Liver (tissue), 9 donors: ENCODE results near the gene MRTFB. TPM values are rescaled to one million over a fixed set of nuclear protein-coding genes. Genes with fewer than 3 reads are reported as not detected.

ENCODE experiments used
- DNase-seq: peaks from one replicate; pipeline ENCODE4 v3.0.0-alpha.2; 2017; ENCODE audit warnings: low spot score
- H3K27ac ChIP-seq, 2 donors: one replicate each; pipeline ENCODE4 v1.7.0; 2013; ENCODE audit warnings: inconsistent platforms in 2 of 2, low read length in 2 of 2, control low read depth in 1 of 2, low read depth in 1 of 2, mild to moderate bottlenecking in 1 of 2
- H3K27me3 ChIP-seq, 4 donors: one replicate each; pipeline versions ENCODE4 v1.6.1 to v1.7.0; 2013; ENCODE audit warnings: low read length in 3 of 4, inconsistent platforms in 1 of 4, mild to moderate bottlenecking in 1 of 4, moderate library complexity in 1 of 4; ENCODE audit not compliant: control insufficient read depth in 4 of 4, insufficient read depth in 4 of 4
- H3K36me3 ChIP-seq, 4 donors: one replicate each; pipeline versions ENCODE4 v1.6.1 to v1.7.0; 2013; ENCODE audit warnings: low read length in 3 of 4, mild to moderate bottlenecking in 3 of 4, low read depth in 1 of 4, moderate library complexity in 1 of 4; ENCODE audit not compliant: control insufficient read depth in 4 of 4, insufficient read depth in 3 of 4
- H3K4me1 ChIP-seq, 4 donors: one replicate each; pipeline versions ENCODE4 v1.6.1 to v1.7.0; 2013; ENCODE audit warnings: low read length in 3 of 4, mild to moderate bottlenecking in 3 of 4, moderate library complexity in 1 of 4; ENCODE audit not compliant: control insufficient read depth in 4 of 4, insufficient read depth in 4 of 4
- H3K4me3 ChIP-seq, 3 donors: one replicate each; pipeline versions ENCODE4 v1.6.1 to v1.7.0; 2013; ENCODE audit warnings: low read length in 3 of 3, control low read depth in 1 of 3, low read depth in 1 of 3, mild to moderate bottlenecking in 1 of 3
- H3K9ac ChIP-seq, 2 donors: one replicate each; pipeline ENCODE4 v1.7.0; 2013; ENCODE audit warnings: low read length in 2 of 2, mild to moderate bottlenecking in 2 of 2, moderate library complexity in 2 of 2, control low read depth in 1 of 2, low read depth in 1 of 2
- H3K9me3 ChIP-seq, 4 donors: one replicate each; pipeline versions ENCODE4 v1.6.1 to v1.7.0; 2013; ENCODE audit warnings: low read length in 3 of 4; ENCODE audit not compliant: control insufficient read depth in 4 of 4
- CTCF ChIP-seq: fragments of 150-350 bp; IDR thresholded peaks from 2 replicates; pipeline ENCODE4 v1.5.1; 2017; ENCODE audit warnings: improper control_type of control experiment, low read depth, low read length; ENCODE audit not compliant: missing input control
- EGR1 ChIP-seq, 2 donors: IDR thresholded peaks; 2 replicates each; pipeline ENCODE4 v1.6.1; 2016 to 2018; ENCODE audit warnings: antibody characterized with exemption in 2 of 2, low read depth in 2 of 2
- FOXA1 ChIP-seq: IDR thresholded peaks from 2 replicates; pipeline ENCODE4 v1.6.1; 2016; ENCODE audit warnings: antibody characterized with exemption
- FOXA2 ChIP-seq: IDR thresholded peaks from 2 replicates; pipeline ENCODE4 v1.6.1; 2016; ENCODE audit warnings: antibody characterized with exemption
- GABPA ChIP-seq, 2 donors: IDR thresholded peaks in 1 of 2; conservative IDR thresholded peaks in 1 of 2; 2 replicates each; pipeline ENCODE4 v1.6.1; 2016; ENCODE audit warnings: antibody characterized with exemption in 2 of 2, mild to moderate bottlenecking in 1 of 2, moderate library complexity in 1 of 2
- HNF4A ChIP-seq, 2 donors: conservative IDR thresholded peaks; 2 replicates each; pipeline ENCODE4 v1.6.1; 2016; ENCODE audit warnings: antibody characterized with exemption in 2 of 2, mild to moderate bottlenecking in 2 of 2
- HNF4G ChIP-seq: IDR thresholded peaks from 2 replicates; pipeline ENCODE4 v1.6.1; 2016; ENCODE audit warnings: antibody characterized with exemption
- JUND ChIP-seq, 2 donors: IDR thresholded peaks; 2 replicates each; pipeline ENCODE4 v1.6.1; 2016; ENCODE audit warnings: antibody characterized with exemption in 2 of 2
- MAX ChIP-seq: IDR thresholded peaks from 2 replicates; pipeline ENCODE4 v1.6.1; 2016; ENCODE audit warnings: antibody characterized with exemption
- NR2F2 ChIP-seq: IDR thresholded peaks from 2 replicates; pipeline ENCODE4 v1.6.1; 2016; ENCODE audit warnings: antibody characterized with exemption
- RAD21 ChIP-seq, 2 donors: IDR thresholded peaks; 2 replicates each; pipeline ENCODE4 v1.6.1; 2016; ENCODE audit warnings: antibody characterized with exemption in 2 of 2, mild to moderate bottlenecking in 2 of 2
- RXRA ChIP-seq, 2 donors: IDR thresholded peaks; 2 replicates each; pipeline ENCODE4 v1.6.1; 2017 to 2018; ENCODE audit warnings: antibody characterized with exemption in 2 of 2, mild to moderate bottlenecking in 1 of 2
- SP1 ChIP-seq: IDR thresholded peaks from 2 replicates; pipeline ENCODE4 v1.6.1; 2018; ENCODE audit warnings: antibody characterized with exemption, mild to moderate bottlenecking
- TAF1 ChIP-seq: conservative IDR thresholded peaks from 2 replicates; pipeline ENCODE4 v1.6.1; 2016; ENCODE audit warnings: antibody characterized with exemption, mild to moderate bottlenecking
- YY1 ChIP-seq: IDR thresholded peaks from 2 replicates; pipeline ENCODE4 v1.6.1; 2016; ENCODE audit warnings: antibody characterized with exemption, mild to moderate bottlenecking
- ZBTB33 ChIP-seq: IDR thresholded peaks from 2 replicates; pipeline ENCODE4 v1.6.1; 2016; ENCODE audit warnings: antibody characterized with exemption
- WGBS: extraction: QIAGEN DNeasy Blood & Tissue Kit; methylation state at CpG from one replicate; pipeline ENCODE4 v1.1.7; 2013; 5-methylcytosine and 5-hydroxymethylcytosine counted together
- polyA plus RNA-seq, 2 donors: library from polyadenylated mRNA; stranded (reverse) in 1 of 2; unstranded in 1 of 2; fragments of 200-250 nt in 1 of 2; fragments of >200 nt in 1 of 2; fragmentation: Nextera tagmentation in 1 of 2; extraction: Ambion mirVana in 1 of 2; gene quantifications; one replicate each; pipeline versions ENCODE4 v1.2.1 to v1.2.3, GENCODE V29; 2013 to 2015
- total RNA-seq, 2 donors: library from RNA; depleted of rRNA; stranded (reverse); fragments of >200 nt; gene quantifications; one replicate each; pipeline ENCODE4 v1.2.3, GENCODE V29; 2014
- TF ChIP-seq, protein P1 (sequence below): IDR thresholded peaks from 2 replicates; pipeline ENCODE4 v1.6.1; 2016; ENCODE audit warnings: antibody characterized with exemption, mild to moderate bottlenecking
- TF ChIP-seq, protein P2 (sequence below): IDR thresholded peaks from 2 replicates; pipeline ENCODE4 v1.6.1; 2016; ENCODE audit warnings: antibody characterized with exemption
- donor health status: healthy.
- donor health status: healthy.
- donor health status: healthy.
- donor health status: healthy.
- donor health status: healthy.

Gene MRTFB
- total and polyA plus RNA-seq, 4 donors: 4.1 to 14.2 (median 5.8) TPM

DNA sequence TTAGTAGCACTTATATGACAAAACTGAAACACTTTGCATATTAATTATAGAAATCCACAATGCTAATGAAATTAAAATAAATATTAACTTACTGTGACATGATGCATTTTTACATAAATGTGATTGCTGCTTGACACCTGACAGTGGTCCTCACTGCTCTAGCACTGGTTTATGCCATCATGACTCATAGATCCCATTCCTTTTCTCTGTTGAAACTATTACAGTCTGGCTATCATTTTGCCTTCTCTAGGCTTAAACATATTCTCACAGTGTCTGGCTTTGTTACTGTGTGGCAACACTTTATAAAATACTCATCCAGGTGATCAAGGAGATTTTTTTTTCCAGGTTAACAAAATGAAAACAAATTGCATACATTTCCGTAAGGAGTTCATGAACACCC lies 108.0 kb downstream of the MRTFB start:
- Histone ChIP-seq H3K4me3 (no peak overlapping the region), H3K27me3 (no peaks in the 10 kb centered on the region), H3K27ac (no peak overlapping the region), H3K9ac (no peak overlapping the region), H3K4me1 (no peaks in the 10 kb centered on the region), H3K36me3 (no peaks in the 10 kb centered on the region), H3K9me3 (no peaks in the 10 kb centered on the region)
- TF ChIP-seq HNF4G (no peak), SP1 (no peak), EGR1 (IDR thresholded peaks at IDR 0.05; ENCODE audit: low read depth in 2 of 2) (no peak), ZBTB33 (no peak), CTCF (no peak), NR2F2 (no peak), TAF1 (no peak), FOXA2 (no peak), RXRA (IDR thresholded peaks at IDR 0.05) (no peak), FOXA1 (no peak), RAD21 (IDR thresholded peaks at IDR 0.05) (no peak), GABPA (IDR thresholded peaks at IDR 0.05 in 1 of 2, conservative IDR thresholded peaks at IDR 0.05 in 1 of 2) (no peak), MAX (no peak), YY1 (no peak), HNF4A (conservative IDR thresholded peaks at IDR 0.05) (no peak), JUND (IDR thresholded peaks at IDR 0.05) (no peak)
- TF ChIP-seq, protein P1, sequence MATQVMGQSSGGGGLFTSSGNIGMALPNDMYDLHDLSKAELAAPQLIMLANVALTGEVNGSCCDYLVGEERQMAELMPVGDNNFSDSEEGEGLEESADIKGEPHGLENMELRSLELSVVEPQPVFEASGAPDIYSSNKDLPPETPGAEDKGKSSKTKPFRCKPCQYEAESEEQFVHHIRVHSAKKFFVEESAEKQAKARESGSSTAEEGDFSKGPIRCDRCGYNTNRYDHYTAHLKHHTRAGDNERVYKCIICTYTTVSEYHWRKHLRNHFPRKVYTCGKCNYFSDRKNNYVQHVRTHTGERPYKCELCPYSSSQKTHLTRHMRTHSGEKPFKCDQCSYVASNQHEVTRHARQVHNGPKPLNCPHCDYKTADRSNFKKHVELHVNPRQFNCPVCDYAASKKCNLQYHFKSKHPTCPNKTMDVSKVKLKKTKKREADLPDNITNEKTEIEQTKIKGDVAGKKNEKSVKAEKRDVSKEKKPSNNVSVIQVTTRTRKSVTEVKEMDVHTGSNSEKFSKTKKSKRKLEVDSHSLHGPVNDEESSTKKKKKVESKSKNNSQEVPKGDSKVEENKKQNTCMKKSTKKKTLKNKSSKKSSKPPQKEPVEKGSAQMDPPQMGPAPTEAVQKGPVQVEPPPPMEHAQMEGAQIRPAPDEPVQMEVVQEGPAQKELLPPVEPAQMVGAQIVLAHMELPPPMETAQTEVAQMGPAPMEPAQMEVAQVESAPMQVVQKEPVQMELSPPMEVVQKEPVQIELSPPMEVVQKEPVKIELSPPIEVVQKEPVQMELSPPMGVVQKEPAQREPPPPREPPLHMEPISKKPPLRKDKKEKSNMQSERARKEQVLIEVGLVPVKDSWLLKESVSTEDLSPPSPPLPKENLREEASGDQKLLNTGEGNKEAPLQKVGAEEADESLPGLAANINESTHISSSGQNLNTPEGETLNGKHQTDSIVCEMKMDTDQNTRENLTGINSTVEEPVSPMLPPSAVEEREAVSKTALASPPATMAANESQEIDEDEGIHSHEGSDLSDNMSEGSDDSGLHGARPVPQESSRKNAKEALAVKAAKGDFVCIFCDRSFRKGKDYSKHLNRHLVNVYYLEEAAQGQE: no peak
- TF ChIP-seq, protein P2, sequence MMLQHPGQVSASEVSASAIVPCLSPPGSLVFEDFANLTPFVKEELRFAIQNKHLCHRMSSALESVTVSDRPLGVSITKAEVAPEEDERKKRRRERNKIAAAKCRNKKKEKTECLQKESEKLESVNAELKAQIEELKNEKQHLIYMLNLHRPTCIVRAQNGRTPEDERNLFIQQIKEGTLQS: no peak
- DNase-seq: no peak
- 97% methylated on average over 1 of the region's 1 CpG for WGBS
